Measurements from ENCODE around the gene CALHM5. TPM values are rescaled to one million over a fixed set of nuclear protein-coding genes. Genes with fewer than 3 reads are reported as not detected.
"Not testable (repeated sequence)": the region's sequence is repeated elsewhere in the genome, so short reads cannot be mapped to it uniquely, and the experiment has no call there.

The CALHM5 gene
- polyA plus RNA-seq, 2 of the 4 experiments (the other 2 are of a cell fraction), result 0.09 TPM

DNA sequence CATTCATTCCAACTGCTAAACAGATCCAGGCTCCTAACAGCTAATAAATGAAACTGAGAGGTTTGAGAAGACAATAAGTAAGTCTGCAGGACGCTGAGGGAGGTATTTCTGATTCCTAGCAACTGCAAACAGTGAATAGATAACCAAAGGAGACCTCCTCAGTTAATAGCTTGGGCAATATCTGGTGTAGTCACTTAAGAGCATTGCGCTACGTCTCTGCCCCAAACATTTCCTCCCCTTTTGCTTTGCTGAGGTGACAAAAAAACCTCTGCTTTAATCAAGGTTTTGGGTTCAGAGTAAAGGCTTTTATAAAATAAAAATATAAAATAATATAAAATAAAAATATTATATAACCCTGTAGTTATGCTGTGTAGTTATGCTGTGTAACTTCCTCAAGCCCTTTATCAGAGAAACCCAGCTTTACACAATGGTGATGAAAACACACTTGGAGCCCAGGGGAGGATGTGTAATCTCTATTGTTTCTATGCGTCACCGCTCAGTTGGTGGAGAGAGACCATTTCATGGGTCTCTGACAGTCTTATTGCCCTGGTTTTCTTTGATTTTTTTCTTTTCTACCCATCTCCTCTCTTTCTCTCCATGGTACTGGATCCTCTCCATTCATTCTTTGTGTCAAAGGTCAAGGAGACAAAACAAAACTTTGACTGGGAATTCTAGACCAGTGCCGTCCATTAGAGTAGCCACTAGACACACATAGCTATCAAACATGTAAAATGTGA lies 18.9 kb upstream of the CALHM5 start (continued):
- TF ChIP-seq BCL3 (IDR thresholded peaks at IDR 0.05) (no peak), JUN (IDR thresholded peaks at IDR 0.05) (no peak)

GRCh38 chr6:116495161-116495560 lies 16.3 kb upstream of the CALHM5 start:
- CTCF ChIA-PET, result not testable (repeated sequence)

GRCh38 chr6:116497113-116497676 lies 14.2 kb upstream of the CALHM5 start:
- ATAC-seq (no peak), FAIRE-seq (no peak), DNase-seq (ENCODE audit: low read depth in 1 of 2, low spot score in 1 of 2) (no peak)
- Histone ChIP-seq H3K9me3 (no peaks in the 10 kb centered on the region), H3K4me1 (no peaks in the 10 kb centered on the region), H3K27ac (no peak overlapping the region), H3K4me2 (no peak overlapping the region), H3K4me3 (no peak overlapping the region)
- TF ChIP-seq JUN (IDR thresholded peaks at IDR 0.05), result no peak
- no peak for TF ChIP-seq RAD21 (conservative IDR thresholded peaks at IDR 0.05 in 1 of 2, IDR thresholded peaks at IDR 0.05 in 1 of 2)
- no peak for TF ChIP-seq ESRRA (IDR thresholded peaks at IDR 0.05; ENCODE audit: borderline replicate concordance, low read length)
- TF ChIP-seq EHMT2 (IDR thresholded peaks at IDR 0.05; ENCODE audit: low read depth), result no peak
- TF ChIP-seq HOXA7 (CRISPR knock-in tag; IDR thresholded peaks at IDR 0.05), result no peak
- no peak for TF ChIP-seq FOSL2 (IDR thresholded peaks at IDR 0.05)
- no peak for TF ChIP-seq FOSL2 (CRISPR knock-in tag; IDR thresholded peaks at IDR 0.05)
- TF ChIP-seq, protein P1, sequence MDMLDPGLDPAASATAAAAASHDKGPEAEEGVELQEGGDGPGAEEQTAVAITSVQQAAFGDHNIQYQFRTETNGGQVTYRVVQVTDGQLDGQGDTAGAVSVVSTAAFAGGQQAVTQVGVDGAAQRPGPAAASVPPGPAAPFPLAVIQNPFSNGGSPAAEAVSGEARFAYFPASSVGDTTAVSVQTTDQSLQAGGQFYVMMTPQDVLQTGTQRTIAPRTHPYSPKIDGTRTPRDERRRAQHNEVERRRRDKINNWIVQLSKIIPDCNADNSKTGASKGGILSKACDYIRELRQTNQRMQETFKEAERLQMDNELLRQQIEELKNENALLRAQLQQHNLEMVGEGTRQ (IDR thresholded peaks at IDR 0.05), result no peak
- TF ChIP-seq CHD2 (IDR thresholded peaks at IDR 0.05; ENCODE audit: low read length, partially characterized antibody), result no peak
- ChIA-PET POLR2A (no interaction called here), CTCF (interaction anchor here (1.3 kb wide), 1 partner anchor 12 kb away, joined by 4 read pairs; no protein-coding TSS in a partner anchor)
- 53% methylated on average over 3 of the region's 3 CpGs for WGBS (ENCODE audit: missing lambda C conversion rate)

More at GRCh38 chr6:116495161-116495560, 16.3 kb upstream of the CALHM5 start:
- DNase-seq (ENCODE audit: low read depth in 1 of 2, low spot score in 1 of 2); ATAC-seq; H3K4me2 ChIP-seq; H3K4me3 ChIP-seq; H3K4me1 ChIP-seq; POLR2A ChIA-PET; H3K27ac ChIP-seq; H3K9me3 ChIP-seq; FAIRE-seq: not testable (repeated sequence)
- 75% methylated on average over 1 of the region's 1 CpG for WGBS (ENCODE audit: missing lambda C conversion rate)

- POLR2A ChIA-PET, result no interaction called here
- ATAC-seq (peak in 1 of 2 experiments; percentile 30; a peak in 2 of 6 replicates), DNase-seq (ENCODE audit: low read depth in 1 of 2, low spot score in 1 of 2) (peak in 1 of 2 experiments; percentile 14), FAIRE-seq (no peak)
- Histone ChIP-seq H3K4me2 (peak overlapping the region; percentile 19; the same call in 2 of the 3 replicates), H3K4me1 (no peaks in the 10 kb centered on the region), H3K27ac (no peak overlapping the region), H3K4me3 (no peak overlapping the region), H3K9me3 (no peaks in the 10 kb centered on the region; the same call in 2 of the 3 replicates)
- WGBS (ENCODE audit: missing lambda C conversion rate), result 31% methylated on average over 9 of the region's 9 CpGs
- CTCF ChIA-PET, result interaction anchor here (1.0 kb wide), 1 partner anchor 18 kb away, joined by 3 read pairs; no protein-coding TSS in a partner anchor
- no peak for TF ChIP-seq NR3C1 (IDR thresholded peaks at IDR 0.05)
- TF ChIP-seq CHD4 (IDR thresholded peaks at IDR 0.05; ENCODE audit: borderline replicate concordance), result no peak
- TF ChIP-seq E2F6 (IDR thresholded peaks at IDR 0.05; ENCODE audit: borderline replicate concordance, low read depth), result no peak
- TF ChIP-seq, protein P2, sequence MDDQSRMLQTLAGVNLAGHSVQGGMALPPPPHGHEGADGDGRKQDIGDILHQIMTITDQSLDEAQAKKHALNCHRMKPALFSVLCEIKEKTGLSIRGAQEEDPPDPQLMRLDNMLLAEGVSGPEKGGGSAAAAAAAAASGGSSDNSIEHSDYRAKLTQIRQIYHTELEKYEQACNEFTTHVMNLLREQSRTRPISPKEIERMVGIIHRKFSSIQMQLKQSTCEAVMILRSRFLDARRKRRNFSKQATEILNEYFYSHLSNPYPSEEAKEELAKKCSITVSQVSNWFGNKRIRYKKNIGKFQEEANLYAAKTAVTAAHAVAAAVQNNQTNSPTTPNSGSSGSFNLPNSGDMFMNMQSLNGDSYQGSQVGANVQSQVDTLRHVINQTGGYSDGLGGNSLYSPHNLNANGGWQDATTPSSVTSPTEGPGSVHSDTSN (IDR thresholded peaks at IDR 0.05), result no peak
- no peak for TF ChIP-seq CHD2 (IDR thresholded peaks at IDR 0.05; ENCODE audit: low read length, partially characterized antibody)
- no peak for TF ChIP-seq CBX2 (IDR thresholded peaks at IDR 0.05; ENCODE audit: borderline replicate concordance, low read depth)
- TF ChIP-seq BHLHE40 (IDR thresholded peaks at IDR 0.05; ENCODE audit: low read depth, low read length), result no peak
- TF ChIP-seq HOXA7 (CRISPR knock-in tag; IDR thresholded peaks at IDR 0.05), result no peak
- TF ChIP-seq HES2 (IDR thresholded peaks at IDR 0.05), result no peak
- no peak for TF ChIP-seq RNF2 (IDR thresholded peaks at IDR 0.05; ENCODE audit: borderline replicate concordance, low read depth)
- no peak for TF ChIP-seq KDM5A (IDR thresholded peaks at IDR 0.05)
- TF ChIP-seq, protein P3, sequence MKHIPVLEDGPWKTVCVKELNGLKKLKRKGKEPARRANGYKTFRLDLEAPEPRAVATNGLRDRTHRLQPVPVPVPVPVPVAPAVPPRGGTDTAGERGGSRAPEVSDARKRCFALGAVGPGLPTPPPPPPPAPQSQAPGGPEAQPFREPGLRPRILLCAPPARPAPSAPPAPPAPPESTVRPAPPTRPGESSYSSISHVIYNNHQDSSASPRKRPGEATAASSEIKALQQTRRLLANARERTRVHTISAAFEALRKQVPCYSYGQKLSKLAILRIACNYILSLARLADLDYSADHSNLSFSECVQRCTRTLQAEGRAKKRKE (CRISPR knock-in tag; IDR thresholded peaks at IDR 0.05; ENCODE audit: low read depth), result no peak
- TF ChIP-seq HDAC2 (IDR thresholded peaks at IDR 0.05), result no peak
- no peak for TF ChIP-seq RAD21 (conservative IDR thresholded peaks at IDR 0.05 in 1 of 2, IDR thresholded peaks at IDR 0.05 in 1 of 2)
- no peak for TF ChIP-seq ZFP36 (IDR thresholded peaks at IDR 0.05; ENCODE audit: borderline replicate concordance, partially characterized antibody)
These were observed 10.4 kb upstream of the CALHM5 start for GRCh38 chr6:116500969-116501433.

All from A549 (cell line).